ENCODE results near the gene SS18L1.

DNA sequence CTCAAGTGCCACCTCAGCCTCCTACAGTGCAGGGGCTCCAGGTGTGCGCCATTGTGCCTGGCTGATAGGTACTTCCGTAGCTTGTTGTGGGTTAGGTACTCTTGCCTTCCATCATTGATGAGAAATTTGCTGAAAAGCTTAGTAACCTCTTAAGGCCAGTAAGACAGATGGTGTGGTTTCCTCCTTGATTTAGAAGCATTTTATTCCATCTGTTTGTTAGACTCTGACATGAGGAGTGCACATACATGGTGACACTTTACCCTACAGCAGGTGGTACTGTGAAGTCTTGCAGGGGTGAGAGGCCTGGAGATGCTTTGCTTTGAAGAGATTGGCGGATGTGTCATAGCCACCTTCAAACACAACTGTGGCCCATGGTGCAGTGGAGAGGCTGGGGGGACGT, 24.5 kb downstream of the SS18L1 start:
- TF ChIP-seq, protein P1, sequence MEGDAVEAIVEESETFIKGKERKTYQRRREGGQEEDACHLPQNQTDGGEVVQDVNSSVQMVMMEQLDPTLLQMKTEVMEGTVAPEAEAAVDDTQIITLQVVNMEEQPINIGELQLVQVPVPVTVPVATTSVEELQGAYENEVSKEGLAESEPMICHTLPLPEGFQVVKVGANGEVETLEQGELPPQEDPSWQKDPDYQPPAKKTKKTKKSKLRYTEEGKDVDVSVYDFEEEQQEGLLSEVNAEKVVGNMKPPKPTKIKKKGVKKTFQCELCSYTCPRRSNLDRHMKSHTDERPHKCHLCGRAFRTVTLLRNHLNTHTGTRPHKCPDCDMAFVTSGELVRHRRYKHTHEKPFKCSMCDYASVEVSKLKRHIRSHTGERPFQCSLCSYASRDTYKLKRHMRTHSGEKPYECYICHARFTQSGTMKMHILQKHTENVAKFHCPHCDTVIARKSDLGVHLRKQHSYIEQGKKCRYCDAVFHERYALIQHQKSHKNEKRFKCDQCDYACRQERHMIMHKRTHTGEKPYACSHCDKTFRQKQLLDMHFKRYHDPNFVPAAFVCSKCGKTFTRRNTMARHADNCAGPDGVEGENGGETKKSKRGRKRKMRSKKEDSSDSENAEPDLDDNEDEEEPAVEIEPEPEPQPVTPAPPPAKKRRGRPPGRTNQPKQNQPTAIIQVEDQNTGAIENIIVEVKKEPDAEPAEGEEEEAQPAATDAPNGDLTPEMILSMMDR (IDR thresholded peaks at IDR 0.05 in 8 of 11, conservative IDR thresholded peaks at IDR 0.05 in 3 of 11) = no peak
- TF ChIP-seq POLR2A (IDR thresholded peaks at IDR 0.05) = no peak
- no peak for TF ChIP-seq POLR2AphosphoS5 (IDR thresholded peaks at IDR 0.05)

All from spleen (tissue), 7 donors.